ENCODE data around the gene MARK3.

MARK3 gene

GRCh38 chr14:103519043-103519836 is 134.0 kb downstream of the MARK3 start:
- TF ChIP-seq, protein P1, sequence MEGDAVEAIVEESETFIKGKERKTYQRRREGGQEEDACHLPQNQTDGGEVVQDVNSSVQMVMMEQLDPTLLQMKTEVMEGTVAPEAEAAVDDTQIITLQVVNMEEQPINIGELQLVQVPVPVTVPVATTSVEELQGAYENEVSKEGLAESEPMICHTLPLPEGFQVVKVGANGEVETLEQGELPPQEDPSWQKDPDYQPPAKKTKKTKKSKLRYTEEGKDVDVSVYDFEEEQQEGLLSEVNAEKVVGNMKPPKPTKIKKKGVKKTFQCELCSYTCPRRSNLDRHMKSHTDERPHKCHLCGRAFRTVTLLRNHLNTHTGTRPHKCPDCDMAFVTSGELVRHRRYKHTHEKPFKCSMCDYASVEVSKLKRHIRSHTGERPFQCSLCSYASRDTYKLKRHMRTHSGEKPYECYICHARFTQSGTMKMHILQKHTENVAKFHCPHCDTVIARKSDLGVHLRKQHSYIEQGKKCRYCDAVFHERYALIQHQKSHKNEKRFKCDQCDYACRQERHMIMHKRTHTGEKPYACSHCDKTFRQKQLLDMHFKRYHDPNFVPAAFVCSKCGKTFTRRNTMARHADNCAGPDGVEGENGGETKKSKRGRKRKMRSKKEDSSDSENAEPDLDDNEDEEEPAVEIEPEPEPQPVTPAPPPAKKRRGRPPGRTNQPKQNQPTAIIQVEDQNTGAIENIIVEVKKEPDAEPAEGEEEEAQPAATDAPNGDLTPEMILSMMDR (conservative IDR thresholded peaks at IDR 0.05; ENCODE audit: low read depth, low read length), result no peak
- no peak for DNase-seq (ENCODE audit: low read depth)
- no peak overlapping the region for H3K4me3 ChIP-seq (ENCODE audit: low read length)

- no peak for DNase-seq (ENCODE audit: low read depth)
- H3K4me3 ChIP-seq (ENCODE audit: low read length), result no peak overlapping the region
- TF ChIP-seq, protein P1 (conservative IDR thresholded peaks at IDR 0.05; ENCODE audit: low read depth, low read length), result no peak
Observed at GRCh38 chr14:103519837-103520212, 134.6 kb downstream of the MARK3 start.

GRCh38 chr14:103520269-103520656 is 135.0 kb downstream of the MARK3 start:
- H3K4me3 ChIP-seq (ENCODE audit: low read length), result no peak overlapping the region
- TF ChIP-seq, protein P1 (conservative IDR thresholded peaks at IDR 0.05; ENCODE audit: low read depth, low read length), result no peak
- no peak for DNase-seq (ENCODE audit: low read depth)

- peak overlapping the region; percentile 38 for H3K4me3 ChIP-seq (ENCODE audit: low read length)
- TF ChIP-seq, protein P1 (conservative IDR thresholded peaks at IDR 0.05; ENCODE audit: low read depth, low read length), result peak; percentile 50
- no peak for DNase-seq (ENCODE audit: low read depth)
Observed at GRCh38 chr14:103520657-103521437, 135.6 kb downstream of the MARK3 start.

GRCh38 chr14:103521438-103521950 is 136.3 kb downstream of the MARK3 start:
- DNase-seq (ENCODE audit: low read depth), result no peak
- TF ChIP-seq, protein P1 (conservative IDR thresholded peaks at IDR 0.05; ENCODE audit: low read depth, low read length), result no peak
- H3K4me3 ChIP-seq (ENCODE audit: low read length), result peak overlapping the region; percentile 53

DNA sequence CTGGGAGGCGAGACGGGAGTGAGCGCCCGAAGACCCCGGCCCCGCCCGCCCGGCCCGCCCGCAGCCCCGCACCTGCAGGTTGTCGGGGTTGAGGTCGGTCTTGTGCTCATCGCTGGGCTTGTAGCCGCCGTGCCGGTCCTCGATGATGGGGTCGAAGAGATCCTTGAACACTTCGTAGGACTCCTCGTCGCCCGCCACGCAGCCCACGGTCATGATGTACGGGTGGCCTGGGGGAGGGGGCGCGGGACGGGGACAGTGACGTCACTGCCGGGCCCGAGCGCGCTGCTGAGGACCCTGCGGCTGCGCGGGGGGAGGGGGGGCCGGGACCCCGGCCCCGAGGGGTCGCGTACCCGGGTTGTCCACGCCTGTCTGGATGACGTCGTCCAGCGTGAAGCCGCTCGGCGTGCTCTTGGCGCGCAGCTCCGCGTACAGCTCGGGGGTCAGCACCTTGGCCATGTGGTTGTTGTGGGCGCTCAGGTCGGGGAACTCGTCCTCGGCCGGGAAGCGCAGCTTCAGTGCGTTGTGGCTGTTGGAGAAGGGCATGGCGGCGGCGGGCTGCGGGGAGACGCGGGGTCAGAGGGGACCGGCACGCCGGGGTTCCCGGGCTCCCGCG is 136.8 kb downstream of the MARK3 start:
- no peak for DNase-seq (ENCODE audit: low read depth)
- TF ChIP-seq, protein P1 (conservative IDR thresholded peaks at IDR 0.05; ENCODE audit: low read depth, low read length), result no peak

More for the DNA sequence above, 136.8 kb downstream of the MARK3 start:
- peak overlapping the region; percentile 53 for H3K4me3 ChIP-seq (ENCODE audit: low read length)
